Activated gamma-delta T cell treated with anti-CD3 and anti-CD28 coated beads, Interleukin-2, amount 50 U/mL, for 16 hours (primary cell): ENCODE data around the gene RXRB.

ENCODE experiments used
- DNase-seq: peaks from one replicate; pipeline ENCODE4 v3.0.0-alpha.2; 2020; ENCODE audit warnings: low read depth

The RXRB gene

DNA sequence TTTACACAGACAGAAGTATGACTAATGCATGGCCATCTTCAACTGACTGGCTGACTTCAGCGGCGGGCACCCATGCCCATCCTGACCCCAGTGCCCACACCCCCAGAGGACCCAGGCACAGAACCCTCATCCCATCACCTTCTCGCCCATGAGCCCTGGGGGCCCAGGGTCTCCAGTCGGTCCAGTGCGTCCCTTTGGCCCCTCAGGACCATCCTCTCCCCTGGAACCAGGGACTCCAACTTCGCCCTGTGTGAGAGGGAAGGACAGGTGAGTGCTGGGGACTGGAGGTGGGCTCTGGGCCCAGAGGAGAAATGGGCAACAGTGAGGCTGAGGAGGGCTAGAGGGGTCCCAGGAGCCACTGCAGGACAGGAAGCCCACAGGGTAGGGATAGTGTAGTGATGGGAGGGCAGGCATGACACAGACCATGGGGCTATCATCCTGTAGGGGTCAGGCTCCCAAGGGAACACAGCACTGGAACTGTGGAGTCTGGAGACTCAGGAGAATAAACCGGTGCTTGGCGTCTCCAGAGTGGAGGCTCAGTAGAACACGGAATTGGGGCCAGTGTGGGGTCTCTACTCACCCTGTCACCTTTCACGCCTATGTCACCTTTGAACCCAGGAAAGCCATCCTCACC is 24.9 kb downstream of the RXRB start:
- DNase-seq = no peak

DNA sequence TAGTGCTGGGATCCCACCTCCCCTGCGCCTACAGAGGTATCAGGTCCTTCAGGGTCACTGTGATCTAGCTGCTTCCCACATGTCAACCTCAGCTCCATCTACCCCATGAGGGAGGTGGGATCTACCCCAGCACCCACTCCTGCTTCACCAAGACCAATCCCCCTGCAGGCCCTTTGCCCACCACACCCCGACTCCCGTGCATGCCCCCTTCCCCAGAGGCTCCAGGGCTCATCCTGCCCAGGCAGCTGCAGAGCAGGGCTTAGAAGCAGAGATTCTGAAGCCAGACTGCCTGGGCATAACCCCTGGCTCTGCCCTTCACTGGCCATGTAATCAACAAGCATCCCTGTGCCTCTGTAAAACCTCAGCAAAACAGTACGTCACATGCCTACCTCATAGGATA is 25.7 kb downstream of the RXRB start:
- DNase-seq = no peak

DNA sequence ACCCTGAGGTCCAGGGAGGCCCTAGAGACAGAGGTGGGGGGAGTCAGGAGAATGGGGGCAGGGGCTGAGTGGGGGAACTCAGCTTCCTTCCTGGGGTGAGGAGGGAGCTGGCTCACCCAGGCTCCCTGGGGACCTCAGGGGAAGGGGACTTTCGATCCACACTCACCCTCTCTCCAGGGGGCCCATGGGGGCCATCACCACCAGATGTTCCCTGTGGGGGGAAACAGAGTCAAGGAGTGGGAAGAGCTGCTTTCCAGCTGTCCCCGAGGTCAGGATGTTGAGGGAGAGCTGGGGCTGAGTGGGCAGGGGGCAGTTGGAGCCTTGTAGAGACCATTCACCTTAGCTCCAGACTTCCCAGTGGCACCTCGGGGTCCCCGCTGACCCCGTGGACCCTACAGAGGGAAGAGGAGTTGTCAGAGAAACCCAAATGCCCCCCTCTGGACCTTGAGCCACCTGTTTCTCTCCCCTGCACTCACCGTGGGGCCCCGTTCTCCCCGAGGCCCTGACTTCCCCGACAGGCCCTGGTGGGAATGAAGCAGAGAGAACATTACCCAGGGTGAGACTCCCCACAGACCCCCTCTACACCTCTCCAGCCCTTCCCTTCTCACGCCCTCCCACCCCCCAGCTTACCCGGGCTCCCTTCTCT is 26.8 kb downstream of the RXRB start:
- no peak for DNase-seq

GRCh38 chr6:33172688-33173534 is 27.6 kb downstream of the RXRB start:
- no peak for DNase-seq

DNA sequence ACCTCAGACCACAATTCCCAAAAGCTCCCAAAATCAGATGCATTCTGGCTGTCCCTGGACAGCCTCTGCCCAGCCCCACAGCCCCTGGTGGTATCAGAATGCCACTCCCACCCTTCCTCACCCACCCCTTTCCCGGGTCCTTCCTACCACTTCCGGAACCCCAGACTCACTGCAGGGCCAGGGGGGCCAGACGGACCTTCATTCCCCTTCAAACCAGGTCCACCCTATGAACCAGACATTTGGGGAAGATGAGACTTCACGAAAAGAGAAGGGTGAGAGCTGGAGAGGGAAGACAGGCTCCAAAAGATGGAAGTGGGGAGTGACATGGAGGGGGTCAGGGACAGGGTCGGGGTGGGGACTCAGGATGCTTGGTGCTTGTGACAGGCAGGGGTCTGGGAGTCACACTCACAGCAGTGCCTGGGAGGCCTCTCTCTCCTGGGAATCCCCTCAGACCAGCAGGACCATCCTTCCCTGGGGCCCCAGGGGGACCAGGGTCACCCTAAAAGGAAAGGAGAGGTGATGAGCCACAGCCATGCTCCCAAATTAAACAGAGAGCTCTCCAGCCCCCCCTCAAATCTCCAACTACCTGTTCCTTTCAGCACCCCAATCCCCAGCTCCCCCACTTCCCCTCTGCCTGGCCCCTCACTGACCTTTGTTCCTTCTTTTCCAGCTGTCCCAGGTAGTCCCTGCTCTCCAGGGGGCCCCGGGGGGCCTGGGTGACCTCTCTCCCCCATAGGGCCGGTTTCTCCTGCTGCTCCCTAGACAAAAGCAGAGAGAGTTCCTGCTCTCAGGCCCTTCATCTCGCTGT is 28.4 kb downstream of the RXRB start:
- no peak for DNase-seq

- DNase-seq = no peak
These were observed 29.2 kb downstream of the RXRB start for GRCh38 chr6:33171016-33171879.

GRCh38 chr6:33170176-33171015 is 30.1 kb downstream of the RXRB start:
- no peak for DNase-seq

DNA sequence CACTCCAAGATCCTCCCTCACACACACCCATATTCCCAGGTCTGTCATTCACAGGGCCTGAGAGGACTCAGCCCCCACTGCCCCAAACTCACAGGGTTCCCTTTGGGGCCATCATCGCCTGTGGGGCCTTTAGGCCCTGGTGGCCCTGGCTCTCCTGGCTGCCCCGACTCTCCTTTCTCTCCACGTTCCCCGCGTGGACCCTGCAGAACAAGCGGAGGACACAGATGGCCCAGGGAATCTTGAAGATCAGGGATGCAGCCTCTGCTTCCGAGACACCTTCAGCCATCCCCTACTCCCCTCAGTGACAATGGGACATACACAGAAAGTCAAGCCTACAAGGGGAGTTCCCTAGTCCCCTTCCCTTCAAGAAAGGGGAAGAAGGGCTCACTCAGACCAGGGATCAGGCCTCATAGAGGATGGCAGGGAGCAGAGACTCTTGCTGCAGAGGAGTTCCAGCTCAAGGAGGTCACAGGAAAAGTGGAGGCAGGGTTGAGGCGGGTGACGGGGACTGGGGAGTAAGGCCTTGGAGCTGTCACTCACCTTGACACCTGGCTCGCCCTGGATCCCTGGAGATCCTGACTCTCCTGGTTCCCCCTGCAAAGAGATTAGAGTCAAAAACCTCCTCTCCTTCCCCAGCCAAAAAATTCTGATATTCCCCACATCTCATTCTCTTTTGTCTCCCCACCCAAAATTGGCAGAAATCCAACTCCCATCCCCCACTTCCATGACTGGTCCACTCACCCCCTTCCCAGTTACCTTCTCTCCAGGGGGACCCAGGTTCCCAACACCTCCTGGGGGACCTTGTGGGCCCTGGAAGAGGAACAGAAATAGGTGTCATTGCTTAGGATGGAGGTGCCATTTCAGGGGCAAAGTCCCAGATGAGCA is 30.9 kb downstream of the RXRB start:
- no peak for DNase-seq

GRCh38 chr6:33168639-33169038 is 31.8 kb downstream of the RXRB start:
- DNase-seq = no peak

DNA sequence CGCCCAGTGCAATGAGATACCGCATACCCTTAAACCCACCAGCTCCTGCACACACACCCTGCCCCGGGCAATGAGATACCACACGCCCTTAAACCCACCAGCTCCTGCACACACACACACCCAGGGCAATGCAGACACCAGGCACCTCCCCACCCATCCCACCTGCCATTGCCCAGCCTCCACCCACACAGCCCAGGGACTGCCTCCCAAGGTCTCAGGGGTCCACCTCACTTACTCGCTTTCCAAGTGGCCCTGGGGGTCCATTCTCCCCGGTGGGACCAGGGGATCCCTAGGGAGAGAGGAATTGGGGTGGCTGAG is 32.2 kb downstream of the RXRB start:
- no peak for DNase-seq

DNA sequence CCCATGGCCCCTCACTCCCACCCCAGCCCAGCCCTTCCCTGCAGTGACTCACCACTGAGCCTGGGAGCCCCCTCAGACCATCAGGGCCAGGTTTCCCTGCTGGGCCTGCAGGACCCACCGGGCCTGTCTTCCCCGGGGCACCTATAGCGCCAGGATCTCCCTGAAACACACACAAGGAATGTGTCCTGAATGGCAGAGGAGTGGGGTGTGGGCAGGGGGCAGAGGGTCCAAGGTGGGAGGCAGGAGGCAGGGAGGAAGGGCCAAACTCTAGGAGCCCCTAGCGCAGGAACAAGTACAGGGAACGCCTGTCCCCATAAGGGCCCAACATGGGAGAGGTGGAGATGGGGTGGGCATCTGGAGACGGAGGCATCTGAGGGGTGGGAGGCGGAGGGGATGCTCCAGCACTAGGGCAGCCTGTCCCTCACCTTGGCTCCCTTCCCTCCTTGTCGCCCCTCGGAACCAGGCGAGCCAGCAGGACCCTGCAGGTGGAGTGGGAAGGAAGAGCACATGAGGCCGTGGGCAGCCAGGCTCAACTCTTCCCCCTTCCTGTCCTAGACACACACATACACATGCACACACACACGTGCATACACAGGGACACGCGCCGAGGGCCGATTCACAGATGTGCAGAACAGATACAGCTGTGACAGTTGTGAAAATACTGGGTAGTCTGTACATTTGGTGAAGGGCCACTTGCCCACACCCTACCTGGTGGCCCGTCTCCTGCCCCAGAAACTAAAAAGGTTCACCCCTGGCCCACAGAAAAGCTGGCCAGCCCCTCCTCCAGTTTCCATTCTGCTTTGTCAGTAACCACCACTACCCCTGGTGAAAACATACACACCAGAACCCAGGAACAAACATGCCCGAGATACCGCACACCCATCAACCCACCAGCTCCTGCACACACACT is 32.8 kb downstream of the RXRB start:
- no peak for DNase-seq

DNA sequence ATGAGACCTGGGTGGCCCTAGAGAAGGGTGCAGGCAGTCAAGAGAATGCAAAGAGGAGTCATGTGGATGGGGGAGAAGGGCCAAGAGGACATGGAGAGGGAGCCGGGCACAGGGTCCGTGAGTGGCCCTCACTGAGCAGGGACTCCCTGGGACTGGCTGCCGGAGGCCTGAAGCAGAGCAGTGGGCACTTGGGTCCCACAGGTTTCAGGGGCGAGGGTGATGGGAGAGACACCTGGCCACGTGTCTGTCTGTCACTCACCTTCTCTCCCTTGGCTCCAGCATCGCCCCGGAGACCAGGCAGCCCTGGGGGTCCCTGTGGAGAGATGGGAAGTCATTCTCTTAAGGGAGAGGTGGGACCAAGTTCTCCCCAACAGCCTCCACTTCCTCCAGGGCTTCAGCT is 33.7 kb downstream of the RXRB start:
- no peak for DNase-seq

- no peak for DNase-seq
These were observed 34.1 kb downstream of the RXRB start for GRCh38 chr6:33166363-33166762.

- DNase-seq = no peak
These were observed 34.7 kb downstream of the RXRB start for GRCh38 chr6:33165581-33166258.

- DNase-seq = no peak
These were observed 35.6 kb downstream of the RXRB start for GRCh38 chr6:33164665-33165373.

DNA sequence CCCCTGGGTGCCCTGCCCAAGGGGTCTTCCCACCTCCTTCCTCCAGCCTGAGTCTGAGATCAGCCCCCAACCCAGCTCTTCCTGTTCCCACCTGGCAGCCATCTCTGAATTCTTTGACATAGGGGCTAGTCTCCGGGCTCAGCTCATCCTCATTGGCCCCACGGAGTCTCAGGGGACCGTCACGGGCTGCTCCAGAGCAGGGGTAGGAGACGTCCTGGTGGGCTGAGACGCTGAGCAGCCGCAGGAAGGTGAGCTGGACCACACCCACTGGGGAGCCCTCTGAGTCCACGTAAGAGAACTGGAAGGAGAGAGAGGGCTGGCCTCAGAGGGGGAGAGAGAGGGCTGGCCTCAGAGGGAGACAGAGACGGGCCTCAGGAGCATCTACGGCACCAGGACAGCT is 36.3 kb downstream of the RXRB start:
- DNase-seq = no peak

DNA sequence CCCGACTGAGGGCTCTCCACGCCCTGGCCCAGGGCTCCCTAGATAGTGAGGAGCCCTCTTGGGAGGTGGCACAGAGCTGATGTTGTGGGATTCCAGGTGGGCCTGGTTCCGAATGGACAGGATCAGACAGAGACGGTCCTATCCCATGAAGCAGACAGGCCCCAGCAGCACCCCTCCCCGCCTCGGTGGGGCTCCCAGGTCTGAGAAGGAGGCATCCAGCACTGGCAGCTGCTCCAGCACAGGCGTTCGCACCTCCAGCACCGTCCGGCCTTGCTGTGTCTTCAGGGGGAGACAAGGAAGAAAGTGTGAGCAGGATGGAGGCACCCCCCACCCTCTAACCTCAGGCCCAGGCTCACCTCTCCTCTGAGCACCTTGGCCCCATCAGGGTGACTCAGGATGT is 36.9 kb downstream of the RXRB start:
- no peak for DNase-seq
